Mesenchymal stem cell (in vitro differentiated cells and primary cell): Measurements from ENCODE around the gene GRIN2C.

Experiments
- DNase-seq: peaks from one replicate; pipeline ENCODE4 v3.0.0-alpha.2; 2013
- H2AFZ ChIP-seq: one replicate; pipeline ENCODE4 v1.6.1; 2013; ENCODE audit warnings: low read depth, mild to moderate bottlenecking, control low read depth, inconsistent platforms, low read length, moderate library complexity
- H2AK5ac ChIP-seq: 2 replicates; pipeline ENCODE4 v1.6.1; 2013; ENCODE audit warnings: low read length, moderate library complexity, mild to moderate bottlenecking, inconsistent platforms; ENCODE audit not compliant: severe bottlenecking
- H2BK120ac ChIP-seq: one replicate; pipeline ENCODE4 v1.6.1; 2013; ENCODE audit warnings: low read depth, mild to moderate bottlenecking, inconsistent platforms, low read length, moderate library complexity
- H2BK12ac ChIP-seq, 2 experiments: one replicate each; pipeline ENCODE4 v1.6.1; 2013; ENCODE audit warnings: inconsistent platforms in 2 of 2, low read length in 2 of 2, mild to moderate bottlenecking in 2 of 2, moderate library complexity in 2 of 2, control low read depth in 1 of 2
- H2BK15ac ChIP-seq: one replicate; pipeline ENCODE4 v1.6.1; 2013; ENCODE audit warnings: mild to moderate bottlenecking, low read depth, inconsistent platforms; ENCODE audit not compliant: poor library complexity, severe bottlenecking
- H2BK5ac ChIP-seq: 2 replicates; pipeline ENCODE4 v1.6.1; 2013; ENCODE audit warnings: low read depth, mild to moderate bottlenecking, low read length, control low read depth, inconsistent platforms; ENCODE audit not compliant: poor library complexity, severe bottlenecking
- H3K14ac ChIP-seq, 2 experiments: one replicate each; pipeline ENCODE4 v1.6.1; 2013; ENCODE audit warnings: inconsistent platforms in 2 of 2, low read length in 2 of 2, control low read depth in 1 of 2, mild to moderate bottlenecking in 1 of 2, moderate library complexity in 1 of 2
- H3K18ac ChIP-seq, 2 experiments: one replicate each; pipeline ENCODE4 v1.6.1; 2013; ENCODE audit warnings: inconsistent platforms in 2 of 2, low read length in 2 of 2, control low read depth in 1 of 2, low read depth in 1 of 2, mild to moderate bottlenecking in 1 of 2
- H3K23ac ChIP-seq, 2 experiments: one replicate each; pipeline ENCODE4 v1.6.1; 2013; ENCODE audit warnings: inconsistent platforms in 2 of 2, low read length in 2 of 2, mild to moderate bottlenecking in 2 of 2, moderate library complexity in 2 of 2, control low read depth in 1 of 2
- H3K27ac ChIP-seq: 2 replicates; pipeline ENCODE4 v1.5.1; 2013; ENCODE audit warnings: mild to moderate bottlenecking, moderate library complexity, low read length, control low read depth, inconsistent platforms; ENCODE audit not compliant: poor library complexity, severe bottlenecking
- H3K27me3 ChIP-seq, 2 experiments: 2 replicates each; pipeline versions ENCODE4 v1.6.1 to v1.7.0; 2013; ENCODE audit warnings: low read length in 2 of 2, mild to moderate bottlenecking in 2 of 2, moderate library complexity in 2 of 2, control low read depth in 1 of 2, inconsistent platforms in 1 of 2; ENCODE audit not compliant: control insufficient read depth in 1 of 2, insufficient read depth in 1 of 2
- H3K36me3 ChIP-seq, 2 experiments: 2 replicates each; pipeline versions ENCODE4 v1.6.1 to v1.7.0; 2013; ENCODE audit warnings: low read length in 2 of 2, control low read depth in 1 of 2, inconsistent platforms in 1 of 2, low read depth in 1 of 2, mild to moderate bottlenecking in 1 of 2; ENCODE audit not compliant: insufficient read depth in 2 of 2, control insufficient read depth in 1 of 2
- H3K4ac ChIP-seq, 2 experiments: one replicate each; pipeline ENCODE4 v1.6.1; 2013; ENCODE audit warnings: inconsistent platforms in 2 of 2, low read length in 2 of 2, mild to moderate bottlenecking in 2 of 2, moderate library complexity in 2 of 2, control low read depth in 1 of 2, low read depth in 1 of 2
- H3K4me1 ChIP-seq: 2 replicates; pipeline ENCODE4 v1.6.1; 2013; ENCODE audit warnings: low read depth, low read length, control low read depth; ENCODE audit not compliant: control insufficient read depth, insufficient read depth
- H3K4me2 ChIP-seq: 2 replicates; pipeline ENCODE4 v1.6.1; 2013; ENCODE audit warnings: low read length, mild to moderate bottlenecking, inconsistent platforms; ENCODE audit not compliant: poor library complexity, severe bottlenecking
- H3K4me3 ChIP-seq, 2 experiments: 2 replicates each; pipeline versions ENCODE4 v1.5.1 to v1.7.0; 2013; ENCODE audit warnings: low read length in 2 of 2, mild to moderate bottlenecking in 2 of 2, control low read depth in 1 of 2, low read depth in 1 of 2; ENCODE audit not compliant: insufficient read depth in 1 of 2
- H3K79me1 ChIP-seq: replicated peaks from 2 replicates; pipeline ENCODE4 v1.6.1; 2013; ENCODE audit warnings: mild to moderate bottlenecking, control low read depth, low read length, inconsistent platforms; ENCODE audit not compliant: poor library complexity, severe bottlenecking
- H3K9ac ChIP-seq: 2 replicates; pipeline ENCODE4 v1.7.0; 2013; ENCODE audit warnings: mild to moderate bottlenecking, low read length, moderate library complexity
- H3K9me3 ChIP-seq: 2 replicates; pipeline ENCODE4 v1.7.0; 2013; ENCODE audit warnings: mild to moderate bottlenecking, low read length; ENCODE audit not compliant: control insufficient read depth
- H4K8ac ChIP-seq: one replicate; pipeline ENCODE4 v1.6.1; 2013; ENCODE audit warnings: inconsistent platforms, mild to moderate bottlenecking, low read length, moderate library complexity
- H4K91ac ChIP-seq: one replicate; pipeline ENCODE4 v1.6.1; 2013; ENCODE audit warnings: mild to moderate bottlenecking, low read length, inconsistent platforms
- WGBS: methylation state at CpG from one replicate; pipeline ENCODE4 v1.1.7; 2013; ENCODE audit warnings: mixed read lengths; 5-methylcytosine and 5-hydroxymethylcytosine counted together

The GRIN2C gene

DNA sequence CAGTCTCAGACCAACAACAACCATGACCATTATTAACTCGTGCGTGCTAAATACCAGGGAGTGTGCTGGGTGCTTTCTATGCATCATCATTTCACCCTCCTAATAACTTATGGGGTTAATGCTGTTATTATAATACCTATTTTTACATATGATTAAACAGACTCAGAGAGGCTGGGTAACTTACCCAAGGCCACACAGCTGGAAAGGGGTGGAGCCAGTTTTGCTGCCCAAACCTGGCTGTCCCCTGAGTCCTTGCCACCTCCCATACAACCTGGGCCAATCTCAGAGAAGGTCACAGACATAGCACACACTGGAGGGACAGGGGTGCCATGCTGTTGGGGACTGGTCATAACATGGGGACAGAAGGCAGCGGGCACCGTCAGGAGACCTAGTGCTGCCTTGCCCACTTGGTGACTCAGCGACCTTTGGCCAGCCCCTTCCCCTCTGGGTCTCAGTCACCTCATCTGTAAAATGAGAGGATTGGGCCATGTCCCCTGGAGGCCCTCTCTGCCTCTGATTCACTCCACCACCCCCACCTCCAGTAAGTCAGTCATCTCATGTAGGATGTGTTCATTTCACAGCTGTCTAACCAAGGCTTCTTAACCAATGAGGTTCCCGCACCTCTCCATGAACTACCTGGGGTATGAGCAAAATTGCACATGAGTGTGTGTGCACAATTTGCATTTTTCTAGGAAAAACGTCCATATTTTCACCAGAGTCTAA is 45.2 kb upstream of the GRIN2C start:
- Histone ChIP-seq H2BK5ac (no peak overlapping the region), H4K91ac (no peak overlapping the region), H3K18ac (no peak overlapping the region), H3K4me3 (no peak overlapping the region), H3K36me3 (no peaks in the 10 kb centered on the region), H3K23ac (no peak overlapping the region), H3K79me1 (no peaks in the 10 kb centered on the region), H3K14ac (peak overlapping the region in 1 of 2 experiments; percentile 64), H2BK120ac (no peak overlapping the region), H2AFZ (no peak overlapping the region), H2BK15ac (no peak overlapping the region), H4K8ac (no peak overlapping the region), H3K27me3 (peaks cover 34 to 60% of the 10 kb centered on the region in 2 experiments), H3K4me1 (no peaks in the 10 kb centered on the region), H3K9me3 (no peaks in the 10 kb centered on the region), H2BK12ac (no peak overlapping the region), H3K9ac (no peak overlapping the region), H2AK5ac (no peak overlapping the region), H3K27ac (no peak overlapping the region), H3K4me2 (no peak overlapping the region), H3K4ac (no peak overlapping the region)
- no peak for DNase-seq
- WGBS = 69% methylated on average over 5 of the region's 7 CpGs

DNA sequence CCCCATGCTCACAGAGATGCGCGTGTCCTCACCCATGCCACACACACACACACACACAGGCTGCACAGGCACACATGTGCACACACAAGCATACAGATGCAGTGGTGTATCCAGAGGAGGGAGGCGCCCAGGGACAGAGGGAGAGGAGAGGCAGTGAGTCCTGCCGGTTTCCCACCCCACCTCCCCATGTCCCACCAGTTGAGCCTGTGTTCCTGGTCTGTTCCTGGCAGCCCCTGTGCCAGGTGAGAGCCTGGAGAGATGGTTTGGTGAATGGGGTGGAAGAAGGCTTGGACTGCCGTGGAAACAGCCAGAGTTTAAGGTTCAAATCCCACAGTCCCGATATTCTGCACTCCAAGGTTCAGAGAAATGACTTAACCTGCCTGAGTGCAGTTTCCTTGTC is 44.0 kb upstream of the GRIN2C start:
- H2BK5ac ChIP-seq = no peak overlapping the region
- H2BK120ac ChIP-seq = no peak overlapping the region
- H3K18ac ChIP-seq = no peak overlapping the region
- H3K23ac ChIP-seq = no peak overlapping the region
- H3K36me3 ChIP-seq = no peaks in the 10 kb centered on the region
- no peak for DNase-seq
- no peak overlapping the region for H3K14ac ChIP-seq
- H3K4ac ChIP-seq = no peak overlapping the region
- H2BK12ac ChIP-seq = no peak overlapping the region
- H3K4me2 ChIP-seq = no peak overlapping the region
- no peaks in the 10 kb centered on the region for H3K9me3 ChIP-seq
- no peak overlapping the region for H3K4me3 ChIP-seq
- H3K9ac ChIP-seq = no peak overlapping the region
- no peak overlapping the region for H2AFZ ChIP-seq
- 69% methylated on average over 4 of the region's 6 CpGs for WGBS
- H3K79me1 ChIP-seq = no peaks in the 10 kb centered on the region
- no peak overlapping the region for H2AK5ac ChIP-seq
- no peak overlapping the region for H3K27ac ChIP-seq
- peaks cover 25 to 58% of the 10 kb centered on the region in 2 experiments for H3K27me3 ChIP-seq
- H4K91ac ChIP-seq = no peak overlapping the region
- H2BK15ac ChIP-seq = no peak overlapping the region
- H4K8ac ChIP-seq = no peak overlapping the region
- no peaks in the 10 kb centered on the region for H3K4me1 ChIP-seq

DNA sequence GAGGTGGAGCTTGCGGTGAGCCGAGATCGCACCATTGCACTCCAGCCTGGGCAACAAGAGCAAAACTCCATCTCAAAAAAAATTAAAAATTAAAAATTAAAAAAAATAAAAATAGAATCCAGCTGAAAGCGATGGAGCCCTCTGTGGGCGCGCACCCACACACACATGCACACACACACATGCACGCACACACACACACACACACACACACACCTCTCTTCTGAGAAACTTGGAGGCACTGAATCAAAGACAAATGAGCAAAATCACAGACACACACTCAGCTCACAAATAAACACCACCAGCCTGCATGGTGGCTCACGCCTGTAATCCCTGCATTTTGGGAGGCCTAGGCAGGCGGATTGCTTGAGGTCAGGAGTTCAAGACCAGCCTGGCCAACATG is 43.3 kb upstream of the GRIN2C start:
- Histone ChIP-seq H3K4me2 (no peak overlapping the region), H3K36me3 (no peaks in the 10 kb centered on the region), H3K18ac (no peak overlapping the region), H4K91ac (no peak overlapping the region), H3K9me3 (no peaks in the 10 kb centered on the region), H3K79me1 (no peaks in the 10 kb centered on the region), H2BK15ac (no peak overlapping the region), H3K27ac (no peak overlapping the region), H2BK12ac (no peak overlapping the region), H3K4me1 (no peaks in the 10 kb centered on the region), H2BK120ac (no peak overlapping the region), H3K23ac (no peak overlapping the region), H3K27me3 (peaks cover 25 to 61% of the 10 kb centered on the region in 2 experiments), H2AFZ (no peak overlapping the region), H3K9ac (no peak overlapping the region), H2AK5ac (no peak overlapping the region), H3K4ac (no peak overlapping the region), H2BK5ac (no peak overlapping the region), H3K4me3 (no peak overlapping the region), H3K14ac (no peak overlapping the region), H4K8ac (no peak overlapping the region)
- WGBS = 80% methylated on average over 6 of the region's 9 CpGs
- no peak for DNase-seq

DNA sequence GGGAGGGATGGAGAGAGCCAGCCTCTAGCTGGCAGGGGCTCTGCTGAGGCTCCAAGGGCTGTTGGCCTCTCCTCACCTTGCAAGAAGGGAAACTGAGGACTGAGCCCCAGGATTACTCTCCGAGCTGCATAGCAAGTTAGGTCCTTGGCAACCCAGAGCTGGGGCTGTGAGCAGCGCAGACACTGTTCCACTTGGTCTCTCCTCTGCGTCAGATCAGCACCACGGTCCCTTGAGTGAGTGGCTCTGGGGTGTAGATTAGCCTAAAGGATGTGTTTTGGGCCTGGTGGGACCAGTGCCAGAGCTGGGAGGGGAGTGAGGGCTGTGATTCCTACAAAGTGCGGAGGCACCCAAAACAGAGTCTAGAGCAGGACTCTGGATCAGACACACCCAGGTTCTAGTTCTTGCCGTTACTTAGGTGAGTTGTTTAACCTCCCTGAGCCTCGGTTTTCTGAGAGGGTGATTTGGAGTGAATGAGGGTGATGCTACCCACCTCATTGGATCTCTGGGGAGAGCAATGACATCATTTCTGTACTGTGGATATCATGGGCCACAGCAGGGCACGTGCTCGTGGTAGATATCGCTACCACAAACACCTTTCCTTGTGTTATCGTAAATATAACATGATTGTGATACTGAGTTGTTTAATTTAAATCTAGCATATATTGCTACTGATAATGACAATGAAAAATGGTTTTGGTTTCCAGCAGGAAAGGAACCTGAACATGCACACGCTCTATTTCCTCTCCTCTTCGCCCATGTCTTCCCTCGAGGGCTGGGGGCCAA is 41.9 kb upstream of the GRIN2C start:
- 85% methylated on average over 10 of the region's 14 CpGs for WGBS
- Histone ChIP-seq H3K4ac (no peak overlapping the region), H2AK5ac (no peak overlapping the region), H3K14ac (no peak overlapping the region), H2BK15ac (no peak overlapping the region), H3K4me3 (no peak overlapping the region), H3K9ac (no peak overlapping the region), H3K23ac (no peak overlapping the region), H3K79me1 (no peaks in the 10 kb centered on the region), H2BK5ac (no peak overlapping the region), H4K91ac (no peak overlapping the region), H2BK12ac (no peak overlapping the region), H3K27me3 (peaks cover 27 to 73% of the 10 kb centered on the region in 2 experiments), H3K36me3 (no peaks in the 10 kb centered on the region), H3K4me2 (no peak overlapping the region), H3K4me1 (no peaks in the 10 kb centered on the region), H4K8ac (no peak overlapping the region), H3K27ac (no peak overlapping the region), H3K18ac (no peak overlapping the region), H2BK120ac (no peak overlapping the region), H3K9me3 (no peaks in the 10 kb centered on the region), H2AFZ (no peak overlapping the region)
- DNase-seq = no peak
